HG03025 (cell line): ENCODE results near the gene GIPC3.
"Not testable (repeated sequence)": the region's sequence is repeated elsewhere in the genome, so short reads cannot be mapped to it uniquely, and the experiment has no call there.

Source experiments
- ATAC-seq: cut with Tn5 transposase; IDR thresholded peaks from one replicate; pipeline ENCODE4 v1.9.1; 2021; ENCODE audit warnings: mild to moderate bottlenecking, moderate library complexity; ENCODE audit not compliant: unreplicated experiment, low FRiP score

Gene GIPC3

DNA sequence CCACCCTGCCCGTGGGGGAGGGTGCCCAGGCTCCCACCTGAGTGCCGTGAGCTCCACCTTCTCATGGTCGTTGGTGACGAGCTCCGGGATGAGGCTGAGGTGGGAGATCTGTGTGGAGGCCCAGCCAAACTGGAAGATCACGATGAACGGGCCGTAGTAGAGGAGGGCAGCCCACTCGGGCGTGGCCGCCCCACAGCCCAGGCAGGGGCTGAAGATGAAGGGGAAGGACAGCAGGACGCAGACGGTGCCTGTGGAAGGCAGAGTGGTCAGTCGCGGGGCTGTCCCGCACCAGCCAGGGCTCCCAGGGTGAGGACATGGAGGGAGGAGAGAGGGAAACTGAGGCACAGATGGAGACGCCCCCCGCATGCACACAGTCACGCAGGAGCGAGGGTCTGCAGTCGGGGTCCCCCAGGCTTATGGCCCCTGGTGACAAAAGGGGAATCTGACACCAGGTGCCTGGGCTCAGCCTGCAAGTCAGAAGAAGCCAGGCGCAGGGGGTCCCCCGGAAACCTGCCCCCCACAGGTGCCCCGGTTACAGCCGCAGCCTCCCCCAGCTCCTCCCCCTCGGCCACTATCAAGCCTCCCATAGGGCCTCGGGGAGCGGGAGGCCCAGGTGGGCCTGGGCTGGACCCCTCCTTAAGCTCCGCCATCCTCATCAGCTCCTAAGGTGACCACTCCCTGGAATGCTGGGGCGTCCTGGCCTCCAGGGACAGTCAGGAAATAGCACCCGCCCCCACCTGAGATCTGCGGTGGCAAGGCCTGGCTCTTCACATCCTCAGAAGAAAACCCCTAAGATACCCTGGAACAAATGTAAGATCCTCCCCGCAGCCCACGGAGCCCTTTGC, 34.1 kb upstream of the GIPC3 start:
- ATAC-seq: no peak

DNA sequence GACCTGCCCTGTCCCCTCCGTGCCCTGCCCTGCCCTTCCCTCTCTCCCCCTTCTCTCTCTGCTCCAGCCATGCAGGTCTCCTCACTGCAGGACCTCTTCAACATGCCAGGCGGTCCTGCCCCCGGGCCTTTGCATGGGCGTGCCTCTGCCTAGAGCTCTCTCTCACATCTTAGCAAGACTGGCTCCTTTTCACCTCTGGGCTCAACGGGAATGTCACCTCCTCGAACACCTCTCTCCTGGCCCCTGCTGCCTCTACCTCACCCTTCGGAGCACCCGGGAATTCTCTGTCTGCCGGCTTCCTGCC, 33.5 kb upstream of the GIPC3 start:
- ATAC-seq: no peak

DNA sequence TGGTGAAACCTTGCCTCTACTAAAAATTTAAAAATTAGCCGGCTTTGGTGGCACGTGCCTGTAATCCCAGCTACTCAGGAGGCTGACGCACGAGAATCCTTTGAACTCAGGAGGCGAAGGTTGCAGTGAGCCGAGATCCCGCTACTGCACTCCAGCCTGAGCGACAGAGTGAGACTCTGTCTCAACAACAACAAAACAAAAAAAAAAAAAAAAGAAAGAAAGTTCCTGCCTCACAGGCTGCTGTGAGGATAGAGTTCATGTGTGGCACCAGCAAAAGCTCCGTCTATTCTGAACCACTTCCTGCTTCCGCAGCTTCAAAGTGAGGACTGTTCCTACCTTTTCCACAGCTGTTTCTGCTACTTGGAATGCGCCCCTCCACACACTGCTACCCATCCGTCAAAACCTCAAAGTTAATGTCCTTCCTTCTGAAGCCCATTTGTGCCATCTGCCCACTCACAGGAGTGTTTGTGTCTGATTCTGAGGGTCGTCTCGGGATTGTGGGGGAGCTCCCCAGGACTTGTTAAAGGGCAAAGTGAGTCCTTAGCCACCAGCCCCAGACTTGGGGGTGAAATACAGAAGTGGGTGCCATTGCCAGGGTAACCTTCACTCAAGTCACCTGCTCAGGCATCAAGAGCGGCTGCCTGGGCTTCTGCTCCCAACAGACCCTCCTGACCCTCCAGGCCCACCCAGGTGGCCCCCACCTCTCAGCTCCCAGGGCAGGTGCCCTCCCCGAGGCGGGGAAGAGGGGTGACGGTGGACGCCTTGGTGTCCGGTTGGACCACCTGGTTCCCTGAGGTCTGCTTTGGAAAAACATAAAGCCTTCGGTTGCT, 30.8 kb upstream of the GIPC3 start:
- no peak for ATAC-seq

DNA sequence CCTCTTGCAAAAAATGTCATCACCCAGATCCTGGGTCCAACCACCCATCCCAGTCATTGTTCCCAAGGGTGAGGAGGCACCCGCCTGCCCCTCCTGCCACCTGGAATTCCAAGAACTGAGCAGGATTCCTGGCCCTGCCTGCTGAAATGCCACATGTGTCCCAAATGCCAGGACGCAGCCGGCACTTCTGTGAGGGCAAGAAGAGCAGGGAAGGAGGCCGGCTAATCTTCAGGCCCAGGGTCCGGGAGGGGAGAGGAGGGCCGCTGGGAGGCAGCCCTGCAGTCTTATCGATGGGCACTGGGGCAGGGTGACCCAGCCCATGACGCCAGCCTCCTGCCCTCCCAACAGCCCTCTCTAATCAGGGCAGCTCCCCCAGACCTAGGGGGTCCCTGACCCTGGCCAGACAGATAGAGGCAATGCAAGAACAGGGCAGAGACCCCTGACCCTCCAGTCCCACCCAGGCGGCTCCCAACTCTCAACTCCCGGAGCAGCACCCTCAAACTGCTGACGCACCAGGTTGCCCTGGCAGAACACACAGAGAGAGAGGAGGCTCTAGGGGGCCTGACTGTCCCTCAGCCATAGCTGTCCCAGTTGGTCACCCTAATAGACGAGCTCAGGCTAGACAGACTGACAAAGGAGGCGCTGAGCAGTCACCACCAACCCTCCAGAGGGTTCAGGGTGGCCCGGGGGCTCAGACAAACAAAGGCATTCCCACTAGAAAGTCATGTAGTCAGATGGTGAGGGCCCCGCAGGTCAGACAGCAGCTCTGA, 29.4 kb upstream of the GIPC3 start:
- no peak for ATAC-seq

DNA sequence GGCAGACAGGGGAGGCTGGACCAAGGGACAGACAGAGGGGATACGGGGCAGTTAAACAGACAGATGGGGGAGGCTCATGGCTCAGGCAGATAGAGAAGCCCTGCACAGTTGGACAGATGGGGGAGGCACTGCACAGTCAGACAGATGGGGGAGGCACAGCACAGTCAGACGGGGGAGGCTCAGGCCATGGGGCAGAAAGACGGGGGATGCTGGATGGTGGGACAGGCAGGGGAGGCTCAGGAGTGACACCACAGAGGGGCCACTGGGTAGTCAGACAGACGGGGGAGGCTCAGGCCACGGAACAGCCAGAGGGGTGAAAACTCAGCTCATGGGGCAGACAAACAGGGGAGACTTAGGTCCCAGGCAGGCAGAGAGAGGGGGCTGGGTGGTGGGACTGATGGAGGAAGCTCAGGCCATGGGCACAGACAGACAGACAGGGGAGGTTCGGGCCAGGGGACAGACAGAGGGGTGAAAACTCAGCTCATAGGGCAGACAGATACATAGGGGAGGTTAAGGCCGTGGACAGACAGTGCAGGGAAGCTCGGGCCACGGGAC, 28.8 kb upstream of the GIPC3 start:
- no peak for ATAC-seq

DNA sequence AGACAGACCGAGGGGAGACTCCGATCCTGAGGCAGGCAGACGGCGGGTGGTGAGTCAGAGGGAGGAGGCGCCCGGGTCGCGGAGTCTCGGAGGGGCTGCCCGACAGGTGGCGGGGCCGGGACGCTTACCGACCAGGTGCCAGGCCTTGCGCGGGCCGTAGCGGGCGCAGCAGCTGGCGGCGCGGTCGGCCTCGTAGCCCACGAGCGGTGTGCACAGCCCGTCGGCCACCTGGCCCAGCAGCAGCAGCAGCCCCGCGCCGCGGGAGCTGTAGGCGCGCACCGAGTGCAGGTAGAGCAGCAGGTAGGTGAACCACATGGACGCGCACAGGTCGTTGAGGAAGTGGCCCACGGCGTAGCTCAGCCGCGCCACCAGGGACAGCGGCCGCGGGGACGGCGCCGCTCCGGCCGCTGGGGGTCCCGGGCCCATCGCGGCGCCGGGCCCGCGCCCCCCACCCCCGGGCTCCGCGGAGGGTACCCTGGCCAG, 28.3 kb upstream of the GIPC3 start:
- ATAC-seq: no peak

DNA sequence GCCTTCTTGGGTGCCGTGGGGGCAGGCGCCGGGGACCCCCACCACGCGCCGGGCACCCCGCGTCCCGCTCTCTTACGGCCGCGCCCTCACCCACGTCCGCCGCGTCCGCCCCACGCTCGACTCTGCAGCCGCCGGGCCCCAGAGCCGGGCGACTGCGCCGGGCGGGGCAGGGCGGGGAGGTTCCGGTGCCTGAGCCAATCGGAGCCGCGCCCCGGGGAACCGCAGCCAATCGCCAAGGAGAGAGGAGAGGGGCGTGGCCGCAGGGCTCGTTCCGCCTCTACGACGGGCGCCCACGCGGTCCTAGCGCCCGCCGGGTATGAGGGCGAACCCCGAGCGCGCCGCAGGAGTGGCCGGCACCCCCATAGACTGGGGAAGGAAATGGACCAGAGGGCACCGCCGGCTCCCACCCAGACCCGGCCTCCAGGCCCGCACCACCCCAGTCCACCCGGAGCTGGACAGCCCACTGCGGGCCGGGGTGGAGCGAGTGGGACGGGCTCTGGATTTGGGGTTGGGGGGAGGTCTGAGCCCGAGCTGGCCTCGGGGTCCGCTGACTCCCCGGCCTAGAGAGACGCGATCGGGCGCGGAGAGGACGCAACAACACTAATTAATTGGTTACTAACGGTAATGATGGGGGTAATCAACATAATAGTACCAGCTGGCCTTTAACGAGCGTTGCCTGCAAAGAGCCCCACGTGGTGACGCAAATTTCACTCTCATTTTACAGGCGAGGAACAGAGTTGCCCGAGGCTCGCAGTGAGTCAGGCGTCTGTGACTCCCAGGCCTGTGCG, 27.6 kb upstream of the GIPC3 start, which contains the start of gene MFSD12:
Gene MFSD12 (minus strand): TSS at position 126 of the 788 bp plus-strand sequence. CDS start 183 bp downstream, outside the sequence.
- ATAC-seq: peak; percentile 86

DNA sequence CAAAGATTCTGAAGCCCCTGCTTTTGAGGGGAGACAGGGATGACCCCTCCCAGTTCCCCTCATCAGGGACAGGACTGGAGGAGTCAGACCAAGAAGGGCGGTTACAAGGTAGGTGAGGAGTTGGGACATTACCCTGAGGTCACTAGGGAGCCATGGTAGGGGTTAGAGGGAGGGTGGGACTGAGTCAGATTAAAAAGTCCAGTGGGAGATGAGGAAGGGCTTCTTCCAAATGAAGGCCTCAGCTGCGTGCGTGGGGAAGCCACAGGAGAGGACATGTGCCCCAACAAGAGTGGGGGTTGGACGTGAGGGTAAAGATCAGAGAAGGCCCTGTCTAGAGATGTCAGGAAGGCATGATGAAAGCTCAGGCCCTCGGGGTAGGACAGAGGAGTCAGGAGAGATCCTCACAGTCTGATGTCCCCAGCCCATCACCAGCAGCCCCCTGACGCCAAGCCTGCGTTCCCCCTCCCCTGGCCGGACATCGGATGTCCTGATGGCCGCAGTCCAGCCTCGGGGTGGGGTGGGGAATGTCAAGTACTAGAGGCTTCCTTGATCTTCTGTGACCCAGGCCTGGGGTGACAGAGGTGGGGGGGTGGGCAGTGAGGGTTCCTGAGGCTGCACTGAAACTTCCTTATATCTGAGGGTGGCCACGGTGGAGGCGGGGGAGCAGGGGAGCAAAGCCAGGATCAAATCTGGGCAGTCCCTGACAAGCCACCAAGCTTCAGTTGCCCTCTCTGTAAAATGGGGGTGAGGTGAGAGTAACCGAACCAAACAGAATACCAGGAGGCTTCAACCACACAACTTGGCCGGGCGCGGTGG, 21.4 kb upstream of the GIPC3 start:
- no peak for ATAC-seq

DNA sequence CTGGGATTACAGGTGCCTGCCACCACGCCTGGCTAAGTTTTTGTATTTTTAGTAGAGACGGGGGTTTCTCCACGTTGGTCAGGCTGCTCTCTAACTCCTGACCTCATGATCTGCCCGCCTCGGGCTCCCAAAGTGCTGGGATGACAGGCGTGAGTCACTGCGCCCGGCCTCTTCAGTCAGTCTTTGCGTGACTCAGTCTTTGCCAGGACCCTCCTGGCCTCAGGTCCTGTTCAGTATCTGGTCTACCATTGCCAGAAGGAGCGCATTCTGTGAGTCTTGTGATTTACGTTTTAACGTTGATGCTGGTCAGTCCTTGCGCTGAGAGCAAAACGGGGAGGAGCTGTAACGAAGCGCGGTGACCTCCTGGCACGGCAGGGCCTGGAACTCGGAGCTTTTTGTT, 20.1 kb upstream of the GIPC3 start:
- no peak for ATAC-seq

DNA sequence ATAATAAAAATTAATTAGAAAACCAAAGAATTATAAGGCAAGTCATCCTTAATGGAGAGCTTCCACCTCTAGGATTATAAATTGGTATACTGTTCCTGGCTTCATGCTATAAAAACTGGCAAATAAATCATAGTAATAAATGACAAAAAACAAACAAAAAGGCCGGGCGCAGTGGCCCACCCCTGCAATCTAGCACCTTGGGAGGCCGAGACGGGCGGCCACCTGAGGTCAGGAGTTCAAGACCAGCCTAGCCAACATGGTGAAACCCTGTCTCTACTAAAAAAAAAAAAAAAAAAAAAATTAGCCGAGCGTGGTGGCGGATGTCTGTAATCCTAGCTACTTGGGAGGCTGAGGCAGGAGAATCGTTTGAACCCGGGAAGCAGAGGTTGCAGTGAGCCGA, 15.2 kb upstream of the GIPC3 start:
- ATAC-seq: not testable (repeated sequence)

DNA sequence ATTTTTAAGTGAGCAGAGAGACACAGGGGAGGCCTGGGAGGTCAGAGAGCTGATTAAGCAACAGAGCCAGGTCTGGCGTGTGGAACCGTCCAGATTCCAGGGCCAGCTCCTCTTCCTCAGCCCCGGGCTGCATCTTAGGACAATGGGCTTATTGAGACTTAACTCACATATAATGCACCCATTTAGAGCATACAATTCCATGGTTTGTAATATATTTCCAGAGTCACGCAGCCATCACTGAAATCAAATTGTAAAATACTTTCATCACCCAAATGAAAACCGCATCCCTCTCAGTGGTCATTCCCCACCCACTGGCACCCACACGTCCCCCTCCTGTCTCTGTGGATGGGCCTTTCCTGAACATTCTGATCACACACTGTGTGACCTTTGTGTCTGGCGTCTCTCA, 14.7 kb upstream of the GIPC3 start:
- ATAC-seq: no peak

DNA sequence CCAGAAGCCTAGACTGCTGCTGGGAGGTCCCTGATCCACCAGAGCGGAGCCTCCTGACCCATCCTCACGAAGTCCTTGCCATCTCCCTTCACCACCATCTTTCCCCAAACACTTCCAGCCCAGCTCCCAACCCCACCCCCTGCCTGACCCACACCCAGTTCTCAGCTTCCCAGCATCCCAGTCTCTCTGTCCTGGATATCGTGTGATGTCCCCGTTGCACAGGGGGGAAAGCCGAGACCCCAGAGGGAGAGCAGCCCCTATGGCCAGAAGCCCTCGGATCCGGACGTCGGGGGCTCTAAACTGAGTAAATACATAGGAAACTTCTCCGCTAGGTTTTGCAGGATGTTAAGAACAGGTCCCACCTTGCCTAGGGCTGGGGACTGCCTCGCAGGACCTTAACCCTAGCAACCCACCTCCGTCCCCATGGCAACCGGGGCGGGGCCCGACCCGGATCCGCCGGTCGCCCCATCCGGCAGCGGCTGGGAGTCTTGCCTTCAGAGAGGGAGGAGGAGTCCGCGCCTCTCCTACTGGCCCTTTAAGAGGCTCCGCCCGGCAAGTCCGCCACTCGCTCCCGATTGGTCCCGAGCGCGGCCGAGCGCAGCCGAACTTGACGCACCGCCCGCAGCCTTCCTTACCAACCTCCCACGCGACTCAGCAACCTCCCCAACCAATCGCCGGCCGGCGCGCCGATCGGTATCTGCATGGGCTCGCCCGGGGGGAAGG, 13.0 kb upstream of the GIPC3 start:
- peak; percentile 77 for ATAC-seq

DNA sequence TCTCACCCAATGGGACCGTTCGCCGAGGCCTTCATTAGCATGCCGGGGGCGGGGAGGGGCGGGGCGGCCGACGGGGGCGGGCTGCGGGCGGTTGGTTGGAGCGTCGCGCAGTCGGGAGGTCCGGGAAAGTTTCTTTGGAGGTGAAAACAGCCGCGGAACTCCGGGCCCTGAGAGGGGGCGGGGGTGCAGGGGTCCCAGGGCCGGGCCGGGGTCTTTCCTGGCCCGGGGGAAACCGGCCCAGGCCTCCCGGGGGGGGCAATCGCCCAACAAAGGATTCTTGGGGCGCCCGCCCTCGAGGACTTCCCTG, 12.5 kb upstream of the GIPC3 start, which contains the start of gene HMG20B:
Gene HMG20B (plus strand): TSS at position 90 of the 307 bp plus-strand sequence. CDS start 366 bp downstream, outside the sequence.
- no peak for ATAC-seq

DNA sequence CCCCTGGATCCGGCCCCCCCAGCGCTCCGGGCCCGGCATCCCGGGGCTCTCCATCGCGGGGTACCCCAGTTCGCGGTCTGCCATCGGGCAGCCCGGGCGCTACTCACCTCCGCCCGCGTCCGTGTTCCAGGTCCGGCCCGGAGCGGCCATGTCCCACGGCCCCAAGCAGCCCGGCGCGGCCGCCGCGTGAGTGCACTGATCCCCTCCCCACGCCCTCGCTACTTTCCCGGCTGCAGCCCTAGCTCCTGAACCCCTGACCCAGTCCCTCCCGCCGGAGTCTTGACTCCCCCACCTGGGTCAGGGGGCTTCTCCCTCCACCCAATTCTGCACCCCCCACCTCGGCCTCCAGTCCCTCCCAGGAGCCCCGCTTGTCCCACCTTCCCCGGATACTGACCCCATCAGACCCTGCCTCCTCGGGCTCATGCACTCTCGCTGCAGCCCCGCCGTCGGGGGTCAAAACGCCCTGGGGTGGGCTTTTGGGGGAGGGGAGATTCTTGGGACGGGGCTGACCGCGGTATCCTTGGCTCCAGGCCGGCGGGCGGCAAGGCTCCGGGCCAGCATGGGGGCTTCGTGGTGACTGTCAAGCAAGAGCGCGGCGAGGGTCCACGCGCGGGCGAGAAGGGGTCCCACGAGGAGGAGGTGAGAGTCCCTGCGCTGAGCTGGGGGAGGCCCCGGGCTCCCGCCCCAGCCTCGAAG, 12.0 kb upstream of the GIPC3 start:
- peak; percentile 7 for ATAC-seq

DNA sequence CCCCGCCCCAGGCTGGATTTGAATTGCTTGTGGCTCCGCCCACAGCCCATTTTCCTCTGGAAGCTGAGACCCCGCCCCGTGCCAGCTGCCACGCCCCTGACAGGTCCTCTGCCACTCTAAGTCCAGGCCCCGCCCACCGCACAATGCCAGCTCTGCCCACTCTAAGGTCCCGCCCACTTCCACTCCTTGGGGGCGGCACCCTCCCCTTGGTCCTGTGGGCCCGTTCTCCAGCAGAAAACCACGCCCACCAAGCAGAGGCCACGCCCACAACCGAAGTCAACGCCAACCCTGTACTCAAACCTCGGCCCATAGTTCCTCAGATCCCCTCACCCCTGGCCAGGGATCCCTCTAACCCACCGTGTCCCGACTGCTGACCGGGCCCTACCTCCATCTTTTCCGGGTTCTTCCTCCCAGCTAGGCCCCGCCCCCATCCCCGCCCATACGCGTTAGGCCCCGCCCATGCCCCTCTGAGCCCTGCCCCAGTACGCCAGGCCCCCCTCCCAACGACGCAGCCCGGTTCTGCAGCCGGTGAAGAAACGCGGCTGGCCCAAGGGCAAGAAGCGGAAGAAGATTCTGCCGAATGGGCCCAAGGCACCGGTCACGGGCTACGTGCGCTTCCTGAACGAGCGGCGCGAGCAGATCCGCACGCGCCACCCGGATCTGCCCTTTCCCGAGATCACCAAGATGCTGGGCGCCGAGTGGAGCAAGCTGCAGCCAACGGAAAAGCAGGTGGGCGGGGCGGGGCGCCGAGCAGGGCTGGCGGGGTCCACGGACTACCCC, 11.2 kb upstream of the GIPC3 start:
- ATAC-seq: no peak

DNA sequence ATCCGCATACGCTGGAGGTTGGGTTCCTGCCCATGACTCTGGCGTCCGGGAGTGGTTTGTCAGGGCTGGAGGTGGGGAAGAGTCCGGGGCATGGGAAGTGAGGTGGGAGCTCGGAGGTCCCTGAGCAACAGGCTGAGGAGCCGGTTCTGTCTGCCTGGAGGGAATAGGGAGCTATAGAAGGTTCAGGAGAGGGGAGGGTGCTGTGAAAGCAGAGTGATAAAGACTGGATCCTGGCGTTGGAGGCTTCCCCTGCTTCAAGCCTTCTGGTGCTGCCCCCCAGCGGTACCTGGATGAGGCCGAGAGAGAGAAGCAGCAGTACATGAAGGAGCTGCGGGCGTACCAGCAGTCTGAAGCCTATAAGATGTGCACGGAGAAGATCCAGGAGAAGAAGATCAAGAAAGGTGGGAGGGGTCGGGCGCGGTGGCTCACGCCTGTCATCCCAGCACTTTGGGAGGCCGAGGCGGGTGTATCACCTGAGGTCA, 10.0 kb upstream of the GIPC3 start:
- ATAC-seq: no peak
